GM12878 (cell line): ENCODE results near the gene SP1.

Source experiments
- CEBPZ ChIP-seq: fragments of 150-350 bp; IDR thresholded peaks from 2 replicates; pipeline ENCODE4 v1.6.1; 2016; ENCODE audit warnings: low read depth, low read length
- CTCF ChIP-seq, 3 experiments: IDR thresholded peaks in 2 of 3; conservative IDR thresholded peaks in 1 of 3; 2 replicates each; pipeline ENCODE4 v1.5.1; 2011; ENCODE audit warnings: low read depth in 3 of 3, low read length in 3 of 3, mild to moderate bottlenecking in 3 of 3, control low read depth in 2 of 3, moderate library complexity in 2 of 3, inconsistent platforms in 1 of 3, mixed read lengths in 1 of 3; ENCODE audit not compliant: control insufficient read depth in 2 of 3, insufficient read depth in 1 of 3; ENCODE audit errors: extremely low read depth in 1 of 3
- CUX1 ChIP-seq: IDR thresholded peaks from 2 replicates; pipeline ENCODE4 v1.6.1; 2012; ENCODE audit warnings: improper control_type of control experiment, low read depth, low read length; ENCODE audit not compliant: insufficient replicate concordance
- DPF2 ChIP-seq: fragments of 450-650 bp; IDR thresholded peaks from 2 replicates; pipeline ENCODE4 v1.6.1; 2017; ENCODE audit warnings: mild to moderate bottlenecking
- EP300 ChIP-seq, 2 experiments: fragments of 150-350 bp in 1 of 2; IDR thresholded peaks; 2 replicates each; pipeline ENCODE4 v1.6.1; 2011 to 2012; ENCODE audit warnings: low read depth in 2 of 2, low read length in 2 of 2, borderline replicate concordance in 1 of 2, improper control_type of control experiment in 1 of 2, inconsistent platforms in 1 of 2; ENCODE audit not compliant: control insufficient read depth in 1 of 2
- EZH2 ChIP-seq: IDR thresholded peaks from 2 replicates; pipeline ENCODE4 v1.6.1; 2012; ENCODE audit warnings: low read depth, mild to moderate bottlenecking, control low read depth, inconsistent platforms, low read length, borderline replicate concordance; ENCODE audit not compliant: control insufficient read depth
- KDM1A ChIP-seq: fragments of 200-600 bp; sonication (generic); IDR thresholded peaks from 2 replicates; pipeline ENCODE4 v1.6.1; 2016; ENCODE audit warnings: borderline replicate concordance
- MAX ChIP-seq: IDR thresholded peaks from 2 replicates; pipeline ENCODE4 v1.6.1; 2012; ENCODE audit warnings: low read depth, low read length, improper control_type of control experiment
- MEF2A ChIP-seq: IDR thresholded peaks from 2 replicates; pipeline ENCODE4 v1.6.1; 2011; ENCODE audit warnings: low read depth, mild to moderate bottlenecking, low read length, moderate library complexity; ENCODE audit not compliant: insufficient read depth
- NBN ChIP-seq: fragments of 450-650 bp; IDR thresholded peaks from 2 replicates; pipeline ENCODE4 v1.6.1; 2016
- POLR2A ChIP-seq: IDR thresholded peaks from 2 replicates; pipeline ENCODE4 v1.6.1; 2011; ENCODE audit warnings: low read depth, mild to moderate bottlenecking, low read length
- SIN3A ChIP-seq: IDR thresholded peaks from 2 replicates; pipeline ENCODE4 v1.6.1; 2012; ENCODE audit warnings: low read depth, low read length, improper control_type of control experiment
- SREBF2 ChIP-seq: IDR thresholded peaks from 2 replicates; pipeline ENCODE4 v1.6.1; 2012; ENCODE audit warnings: mild to moderate bottlenecking, low read length

GRCh38 chr12:53378724-53379388 is 1.1 kb upstream of the SP1 start:
- TF ChIP-seq CTCF (IDR thresholded peaks at IDR 0.05 in 2 of 3, conservative IDR thresholded peaks at IDR 0.05 in 1 of 3; ENCODE audit: control insufficient read depth in 2 of 3, extremely low read depth in 1 of 3, insufficient read depth in 1 of 3, low read depth in 3 of 3, low read length in 3 of 3) (no peak), MEF2A (no peak), NBN (no peak), EP300 (IDR thresholded peaks at IDR 0.05; ENCODE audit: borderline replicate concordance in 1 of 2, control insufficient read depth in 1 of 2, low read depth in 2 of 2, low read length in 2 of 2) (no peak), SREBF2 (no peak), SIN3A (no peak), CEBPZ (no peak), MAX (no peak), KDM1A (no peak), DPF2 (no peak), POLR2A (no peak), EZH2 (no peak), CUX1 (no peak)
